Colonic mucosa (tissue), 4 donors: ENCODE results near the gene CDKL5. TPM values are rescaled to one million over a fixed set of nuclear protein-coding genes. Genes with fewer than 3 reads are reported as not detected.

Source experiments
- DNase-seq: peaks from one replicate; pipeline ENCODE4 v3.0.0-alpha.2; 2020
- H3K27ac ChIP-seq: fragments of 200-600 bp; one replicate; pipeline ENCODE4 v1.8.0; 2021
- H3K27me3 ChIP-seq: fragments of 200-600 bp; one replicate; pipeline ENCODE4 v1.8.0; 2021
- H3K36me3 ChIP-seq: fragments of 200-600 bp; one replicate; pipeline ENCODE4 v1.8.0; 2021
- H3K4me1 ChIP-seq: fragments of 200-600 bp; one replicate; pipeline ENCODE4 v1.8.0; 2021; ENCODE audit warnings: mild to moderate bottlenecking
- H3K4me3 ChIP-seq: fragments of 200-600 bp; one replicate; pipeline ENCODE4 v1.8.0; 2021
- H3K9ac ChIP-seq, 2 donors: one replicate each; pipeline ENCODE4 v1.7.0; 2013; ENCODE audit warnings: control low read depth in 2 of 2, low read depth in 2 of 2, low read length in 2 of 2
- H3K9me3 ChIP-seq: fragments of 200-600 bp; one replicate; pipeline ENCODE4 v1.8.0; 2021
- CTCF ChIP-seq: fragments of 200-600 bp; IDR thresholded peaks from one replicate; pipeline ENCODE4 v1.8.0; 2022; ENCODE audit warnings: antibody characterized with exemption, mild to moderate bottlenecking
- intact Hi-C: fragments of 100-400 bp; cut with DNase I; formaldehyde crosslinking; loops from one replicate; pipeline ENCODE4 v1.14.1; 2022
- total RNA-seq, 2 donors: library from RNA; stranded (reverse); fragmentation: NEBNext Ultra II Directional in 1 of 2; extraction: Animal tissue kit (Norgen Biotek cat#: 25700) in 1 of 2; gene quantifications; one replicate each; pipeline ENCODE4 v1.2.1, GENCODE V29; 2021
- donor health status: healthy.
- donor health status: DM: no; HTN: no; CAD: no.
- donor health status: DM: no; HTN: no; CAD: no.

Gene CDKL5
- total RNA-seq, 2 donors from 2014 or later, result 3.7 to 4.4 TPM

- intact Hi-C loops, result no loop called here
- no peak overlapping the region for H3K27ac ChIP-seq
- H3K9ac ChIP-seq, result no peak overlapping the region
- no peak for DNase-seq
- H3K27me3 ChIP-seq, result no peaks in the 10 kb centered on the region
- no peaks in the 10 kb centered on the region for H3K9me3 ChIP-seq
- TF ChIP-seq CTCF, result no peak
- H3K36me3 ChIP-seq, result no peaks in the 10 kb centered on the region
- H3K4me3 ChIP-seq, result no peak overlapping the region
- H3K4me1 ChIP-seq, result no peaks in the 10 kb centered on the region
These were observed 217.8 kb downstream of the CDKL5 start for GRCh38 chrX:18643243-18643642.

- Histone ChIP-seq H3K27ac (no peak overlapping the region), H3K36me3 (no peaks in the 10 kb centered on the region), H3K27me3 (no peaks in the 10 kb centered on the region), H3K9ac (no peak overlapping the region), H3K4me1 (no peaks in the 10 kb centered on the region), H3K9me3 (no peaks in the 10 kb centered on the region), H3K4me3 (no peak overlapping the region)
- DNase-seq, result no peak
- no peak for TF ChIP-seq CTCF
- intact Hi-C loops, result no loop called here
These were observed 218.4 kb downstream of the CDKL5 start for GRCh38 chrX:18643853-18644252.

- no peak for DNase-seq
- Histone ChIP-seq H3K27me3 (no peaks in the 10 kb centered on the region), H3K9ac (no peak overlapping the region), H3K4me1 (no peaks in the 10 kb centered on the region), H3K9me3 (no peaks in the 10 kb centered on the region), H3K27ac (no peak overlapping the region), H3K4me3 (no peak overlapping the region), H3K36me3 (no peaks in the 10 kb centered on the region)
- no peak for TF ChIP-seq CTCF
- intact Hi-C loops, result no loop called here
These were observed 222.2 kb downstream of the CDKL5 start for GRCh38 chrX:18647621-18648020.

- Histone ChIP-seq H3K4me1 (no peaks in the 10 kb centered on the region), H3K27ac (no peak overlapping the region), H3K27me3 (no peaks in the 10 kb centered on the region), H3K4me3 (no peak overlapping the region), H3K9me3 (no peaks in the 10 kb centered on the region), H3K36me3 (no peaks in the 10 kb centered on the region), H3K9ac (no peak overlapping the region)
- intact Hi-C loops, result no loop called here
- no peak for DNase-seq
- TF ChIP-seq CTCF, result no peak
These were observed 224.1 kb downstream of the CDKL5 start for GRCh38 chrX:18649498-18649951.

- TF ChIP-seq CTCF, result no peak
- no peak for DNase-seq
- no peaks in the 10 kb centered on the region for H3K4me1 ChIP-seq
- H3K27me3 ChIP-seq, result no peaks in the 10 kb centered on the region
- no peak overlapping the region for H3K4me3 ChIP-seq
- H3K9ac ChIP-seq, result no peak overlapping the region
- H3K9me3 ChIP-seq, result no peaks in the 10 kb centered on the region
- H3K27ac ChIP-seq, result no peak overlapping the region
- no peaks in the 10 kb centered on the region for H3K36me3 ChIP-seq
- intact Hi-C loops, result no loop called here
These were observed 225.3 kb downstream of the CDKL5 start for GRCh38 chrX:18650662-18651061.

- intact Hi-C loops, result no loop called here
- H3K4me3 ChIP-seq, result no peak overlapping the region
- no peak overlapping the region for H3K9ac ChIP-seq
- H3K27ac ChIP-seq, result no peak overlapping the region
- no peaks in the 10 kb centered on the region for H3K27me3 ChIP-seq
- no peaks in the 10 kb centered on the region for H3K9me3 ChIP-seq
- no peak for TF ChIP-seq CTCF
- no peak for DNase-seq
- no peaks in the 10 kb centered on the region for H3K36me3 ChIP-seq
- H3K4me1 ChIP-seq, result no peaks in the 10 kb centered on the region
These were observed 227.2 kb downstream of the CDKL5 start for GRCh38 chrX:18652636-18653035.
